Neural cell (in vitro differentiated cells): ENCODE results near the gene KIR3DL1. TPM values are rescaled to one million over a fixed set of nuclear protein-coding genes. Genes with fewer than 3 reads are reported as not detected.

Source experiments
- H2AFZ ChIP-seq: fragments of 200-600, 300-800 bp; sonication (generic), shearing (Covaris generic); 2 replicates; pipeline ENCODE4 v1.6.0; 2014; ENCODE audit warnings: low read depth, mild to moderate bottlenecking, antibody characterized with exemption, low read length, moderate library complexity
- H3F3A ChIP-seq: fragments of 200-600 bp; shearing (Covaris generic); 2 replicates; pipeline ENCODE4 v1.6.1; 2016; ENCODE audit warnings: mild to moderate bottlenecking, moderate library complexity, mixed read lengths, antibody characterized with exemption, low read length; ENCODE audit not compliant: insufficient read depth, poor library complexity, severe bottlenecking
- H3K27ac ChIP-seq: fragments of 200-600, 300-800 bp; sonication (generic), shearing (Covaris generic); 2 replicates; pipeline ENCODE4 v1.5.1; 2014; ENCODE audit warnings: mild to moderate bottlenecking, low read length, moderate library complexity
- H3K27me3 ChIP-seq: fragments of 300-800, 200-600 bp; sonication (generic), shearing (Covaris generic); 2 replicates; pipeline ENCODE4 v1.6.0; 2014; ENCODE audit warnings: mild to moderate bottlenecking, low read depth, low read length, moderate library complexity; ENCODE audit not compliant: insufficient read depth
- H3K36me3 ChIP-seq: fragments of 300-800, 200-600 bp; sonication (generic), shearing (Covaris generic); 2 replicates; pipeline ENCODE4 v1.5.1; 2014; ENCODE audit warnings: mild to moderate bottlenecking, antibody characterized with exemption, low read length, moderate library complexity; ENCODE audit not compliant: insufficient read depth
- H3K4me2 ChIP-seq: fragments of 300-800, 200-600 bp; sonication (generic), shearing (Covaris generic); 2 replicates; pipeline ENCODE4 v1.6.0; 2014; ENCODE audit warnings: mild to moderate bottlenecking, low read length
- H3K4me3 ChIP-seq: fragments of 300-800, 200-600 bp; sonication (generic), shearing (Covaris generic); 2 replicates; pipeline ENCODE4 v1.5.1; 2014; ENCODE audit warnings: mild to moderate bottlenecking, low read length, moderate library complexity
- H3K79me2 ChIP-seq: fragments of 200-600 bp; shearing (Covaris generic); replicated peaks from 2 replicates; pipeline ENCODE4 v1.6.0; 2014; ENCODE audit warnings: mild to moderate bottlenecking, low read length, moderate library complexity; ENCODE audit not compliant: insufficient read depth
- H3K9ac ChIP-seq: fragments of 300-800, 200-600 bp; sonication (generic), shearing (Covaris generic); 2 replicates; pipeline ENCODE4 v1.6.1; 2016; ENCODE audit warnings: mild to moderate bottlenecking, low read length, mixed read lengths
- H3K9me2 ChIP-seq: fragments of 200-600 bp; shearing (Covaris generic); 2 replicates; pipeline ENCODE4 v1.6.1; 2016; ENCODE audit warnings: mild to moderate bottlenecking, low read length, mixed read lengths; ENCODE audit not compliant: insufficient read depth
- H3K9me3 ChIP-seq: fragments of 200-600, 300-800 bp; sonication (generic), shearing (Covaris generic); 2 replicates; pipeline ENCODE4 v1.6.1; 2016; ENCODE audit warnings: mild to moderate bottlenecking, mixed run types, low read length, moderate library complexity, mixed read lengths
- H4K20me1 ChIP-seq: fragments of 200-600 bp; shearing (Covaris generic); 2 replicates; pipeline ENCODE4 v1.6.1; 2016; ENCODE audit warnings: mild to moderate bottlenecking, mixed run types; ENCODE audit not compliant: insufficient read depth
- CTCF ChIP-seq: fragments of 450-650 bp; IDR thresholded peaks from 2 replicates; pipeline ENCODE4 v1.5.1; 2014; ENCODE audit warnings: antibody characterized with exemption, mild to moderate bottlenecking, moderate library complexity; ENCODE audit not compliant: poor library complexity, severe bottlenecking
- EP300 ChIP-seq: fragments of 450-650 bp; conservative IDR thresholded peaks from 2 replicates; pipeline ENCODE4 v1.6.1; 2014; ENCODE audit warnings: antibody characterized with exemption, mild to moderate bottlenecking, moderate library complexity; ENCODE audit not compliant: poor library complexity, severe bottlenecking
- EZH2 ChIP-seq: fragments of 200-600, 300-800 bp; shearing (Covaris generic), sonication (generic); IDR thresholded peaks from 2 replicates; pipeline ENCODE4 v1.6.1; 2014; ENCODE audit warnings: antibody characterized with exemption, low read length, borderline replicate concordance, mild to moderate bottlenecking; ENCODE audit not compliant: insufficient read depth, poor library complexity, severe bottlenecking
- MXI1 ChIP-seq: fragments of 450-650 bp; conservative IDR thresholded peaks from 2 replicates; pipeline ENCODE4 v1.6.1; 2014; ENCODE audit warnings: antibody characterized with exemption, mild to moderate bottlenecking; ENCODE audit not compliant: poor library complexity, severe bottlenecking
- POLR2AphosphoS5 ChIP-seq: IDR thresholded peaks from 2 replicates; pipeline ENCODE4 v1.6.1; 2012
- RAD21 ChIP-seq: fragments of 450-650 bp; conservative IDR thresholded peaks from 2 replicates; pipeline ENCODE4 v1.6.1; 2014; ENCODE audit warnings: antibody characterized with exemption, mild to moderate bottlenecking, moderate library complexity
- REST ChIP-seq: IDR thresholded peaks from 2 replicates; pipeline ENCODE4 v1.6.1; 2012; ENCODE audit warnings: borderline replicate concordance
- SMC3 ChIP-seq: fragments of 450-650 bp; conservative IDR thresholded peaks from 2 replicates; pipeline ENCODE4 v1.6.1; 2014; ENCODE audit warnings: antibody characterized with exemption, mild to moderate bottlenecking, moderate library complexity; ENCODE audit not compliant: poor library complexity
- TAF1 ChIP-seq: IDR thresholded peaks from 2 replicates; pipeline ENCODE4 v1.6.1; 2012; ENCODE audit warnings: low read depth
- polyA plus RNA-seq: library from polyadenylated mRNA; depleted of rRNA; stranded (reverse); fragments of >200 nt; gene quantifications from 2 replicates; pipeline ENCODE4 v1.2.3, GENCODE V29; 2014

The KIR3DL1 gene
- polyA plus RNA-seq, 1 donor from 2014 or later = not detected

GRCh38 chr19:54804571-54804970, 11.7 kb upstream of the KIR3DL1 start:
- no peaks in the 10 kb centered on the region for H3K9me2 ChIP-seq

More at GRCh38 chr19:54804571-54804970, 11.7 kb upstream of the KIR3DL1 start:
- H3K9ac ChIP-seq = no peak overlapping the region
- no peaks in the 10 kb centered on the region for H3K36me3 ChIP-seq
- no peaks in the 10 kb centered on the region for H3K27me3 ChIP-seq
- no peaks in the 10 kb centered on the region for H3F3A ChIP-seq
- no peaks in the 10 kb centered on the region for H3K9me3 ChIP-seq
- H3K27ac ChIP-seq = no peak overlapping the region
- H3K4me3 ChIP-seq = no peak overlapping the region
- no peak for TF ChIP-seq EZH2
- no peak for TF ChIP-seq POLR2AphosphoS5
- no peak for TF ChIP-seq TAF1
- TF ChIP-seq MXI1 = no peak
- TF ChIP-seq CTCF = no peak
- no peak for TF ChIP-seq SMC3
- TF ChIP-seq RAD21 = no peak
- no peak for TF ChIP-seq EP300
- no peak for TF ChIP-seq REST
- H2AFZ ChIP-seq = no peak overlapping the region
- H3K79me2 ChIP-seq = no peaks in the 10 kb centered on the region
- no peak overlapping the region for H3K4me2 ChIP-seq
- H4K20me1 ChIP-seq = no peaks in the 10 kb centered on the region
